ENCODE results near the gene KCNF1.

KCNF1 gene

DNA sequence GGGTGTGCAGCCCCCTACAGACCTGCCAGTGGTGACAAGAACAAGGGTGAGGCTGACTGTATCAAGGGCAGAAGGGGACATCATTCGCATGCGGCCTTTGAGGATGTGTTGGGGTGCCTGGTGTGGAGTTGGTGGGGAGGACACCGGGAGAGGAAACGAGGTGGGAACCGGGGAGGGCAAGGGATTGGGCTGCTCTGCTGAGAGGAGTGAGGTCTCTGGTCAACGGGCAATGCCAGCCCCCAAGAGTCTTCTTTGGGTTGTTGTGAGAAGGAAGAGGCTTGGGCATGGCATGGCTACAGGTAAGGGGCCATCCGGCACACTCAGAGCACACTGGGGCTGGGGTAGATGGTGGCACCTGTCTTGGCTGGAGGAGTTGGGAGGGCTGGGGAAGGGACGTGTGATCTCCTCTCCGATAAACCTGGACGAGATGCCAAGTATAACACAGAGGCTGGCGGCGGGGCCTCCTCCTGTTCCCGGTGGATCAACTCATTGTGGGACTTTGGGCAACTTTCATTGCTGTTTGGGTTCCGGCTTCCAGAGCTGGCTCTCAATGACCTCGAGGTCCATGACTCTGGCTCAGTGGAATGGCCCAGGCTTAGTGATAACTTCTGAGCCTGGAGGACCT, 37.0 kb downstream of the KCNF1 start:
- TF ChIP-seq CTCF (IDR thresholded peaks at IDR 0.05; ENCODE audit: low read depth, low read length) (no peak), MYC (IDR thresholded peaks at IDR 0.05; ENCODE audit: low read depth, low read length) (no peak), POLR2A (IDR thresholded peaks at IDR 0.05; ENCODE audit: extremely low read depth, insufficient read length) (no peak)
- TF ChIP-seq, protein P1, sequence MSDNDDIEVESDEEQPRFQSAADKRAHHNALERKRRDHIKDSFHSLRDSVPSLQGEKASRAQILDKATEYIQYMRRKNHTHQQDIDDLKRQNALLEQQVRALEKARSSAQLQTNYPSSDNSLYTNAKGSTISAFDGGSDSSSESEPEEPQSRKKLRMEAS (IDR thresholded peaks at IDR 0.05; ENCODE audit: low read depth, low read length) = no peak
- no peak for DNase-seq (ENCODE audit: low read depth)
- no peak overlapping the region for H3K4me3 ChIP-seq (ENCODE audit: low read depth, low read length)

DNA sequence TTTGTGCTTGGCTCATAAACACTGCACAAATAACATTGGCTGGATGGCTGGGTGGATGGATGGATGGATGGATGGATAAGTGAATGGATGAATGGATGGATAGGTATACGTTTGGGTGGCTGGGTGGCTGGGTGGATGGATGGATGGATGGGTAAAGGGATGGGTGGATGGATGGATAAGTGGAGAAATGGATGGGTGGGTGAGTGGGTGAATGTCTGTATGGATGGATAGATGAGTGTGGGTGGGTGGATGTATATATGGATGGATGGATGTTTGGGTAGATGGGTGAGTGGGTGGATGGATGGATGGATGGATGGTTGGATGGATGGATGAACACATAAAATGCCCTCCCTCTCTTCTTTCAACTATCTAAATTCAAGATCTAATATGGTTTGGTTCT, 38.1 kb downstream of the KCNF1 start:
- TF ChIP-seq, protein P1 (IDR thresholded peaks at IDR 0.05; ENCODE audit: low read depth, low read length) = no peak
- no peak for TF ChIP-seq MYC (IDR thresholded peaks at IDR 0.05; ENCODE audit: low read depth, low read length)
- no peak for TF ChIP-seq CTCF (IDR thresholded peaks at IDR 0.05; ENCODE audit: low read depth, low read length)
- TF ChIP-seq POLR2A (IDR thresholded peaks at IDR 0.05; ENCODE audit: extremely low read depth, insufficient read length) = no peak
- no peak overlapping the region for H3K4me3 ChIP-seq (ENCODE audit: low read depth, low read length)
- no peak for DNase-seq (ENCODE audit: low read depth)

- no peak for DNase-seq (ENCODE audit: low read depth)
- TF ChIP-seq, protein P1 (IDR thresholded peaks at IDR 0.05; ENCODE audit: low read depth, low read length) = no peak
- no peak for TF ChIP-seq MYC (IDR thresholded peaks at IDR 0.05; ENCODE audit: low read depth, low read length)
- TF ChIP-seq POLR2A (IDR thresholded peaks at IDR 0.05; ENCODE audit: extremely low read depth, insufficient read length) = no peak
- no peak for TF ChIP-seq CTCF (IDR thresholded peaks at IDR 0.05; ENCODE audit: low read depth, low read length)
- no peak overlapping the region for H3K4me3 ChIP-seq (ENCODE audit: low read depth, low read length)
Observed at GRCh38 chr2:10951558-10952414, 40.1 kb downstream of the KCNF1 start.

- DNase-seq (ENCODE audit: low read depth) = no peak
- no peak for TF ChIP-seq MYC (IDR thresholded peaks at IDR 0.05; ENCODE audit: low read depth, low read length)
- TF ChIP-seq POLR2A (IDR thresholded peaks at IDR 0.05; ENCODE audit: extremely low read depth, insufficient read length) = no peak
- no peak for TF ChIP-seq CTCF (IDR thresholded peaks at IDR 0.05; ENCODE audit: low read depth, low read length)
- TF ChIP-seq, protein P1 (IDR thresholded peaks at IDR 0.05; ENCODE audit: low read depth, low read length) = no peak
- no peak overlapping the region for H3K4me3 ChIP-seq (ENCODE audit: low read depth, low read length)
Observed at GRCh38 chr2:10954416-10954815, 42.7 kb downstream of the KCNF1 start.

- no peak for TF ChIP-seq MYC (IDR thresholded peaks at IDR 0.05; ENCODE audit: low read depth, low read length)
- TF ChIP-seq, protein P1 (IDR thresholded peaks at IDR 0.05; ENCODE audit: low read depth, low read length) = no peak
- TF ChIP-seq POLR2A (IDR thresholded peaks at IDR 0.05; ENCODE audit: extremely low read depth, insufficient read length) = no peak
- TF ChIP-seq CTCF (IDR thresholded peaks at IDR 0.05; ENCODE audit: low read depth, low read length) = no peak
- DNase-seq (ENCODE audit: low read depth) = no peak
- H3K4me3 ChIP-seq (ENCODE audit: low read depth, low read length) = no peak overlapping the region
Observed at GRCh38 chr2:10954856-10955818, 43.4 kb downstream of the KCNF1 start.

Data from NB4 (cell line).